GM15510 (cell line): ENCODE measurements around the gene ERI3.

Experiments used
- POLR2A ChIP-seq: IDR thresholded peaks from 3 replicates; pipeline ENCODE4 v1.6.1; 2011; ENCODE audit warnings: borderline replicate concordance; ENCODE audit not compliant: insufficient read length; ENCODE audit errors: extremely low read depth

ERI3 gene

GRCh38 chr1:44220001-44220751 is 134.9 kb downstream of the ERI3 start:
- TF ChIP-seq POLR2A = no peak

GRCh38 chr1:44219301-44219626 is 135.8 kb downstream of the ERI3 start:
- no peak for TF ChIP-seq POLR2A

GRCh38 chr1:44218503-44219300 is 136.4 kb downstream of the ERI3 start:
- no peak for TF ChIP-seq POLR2A

DNA sequence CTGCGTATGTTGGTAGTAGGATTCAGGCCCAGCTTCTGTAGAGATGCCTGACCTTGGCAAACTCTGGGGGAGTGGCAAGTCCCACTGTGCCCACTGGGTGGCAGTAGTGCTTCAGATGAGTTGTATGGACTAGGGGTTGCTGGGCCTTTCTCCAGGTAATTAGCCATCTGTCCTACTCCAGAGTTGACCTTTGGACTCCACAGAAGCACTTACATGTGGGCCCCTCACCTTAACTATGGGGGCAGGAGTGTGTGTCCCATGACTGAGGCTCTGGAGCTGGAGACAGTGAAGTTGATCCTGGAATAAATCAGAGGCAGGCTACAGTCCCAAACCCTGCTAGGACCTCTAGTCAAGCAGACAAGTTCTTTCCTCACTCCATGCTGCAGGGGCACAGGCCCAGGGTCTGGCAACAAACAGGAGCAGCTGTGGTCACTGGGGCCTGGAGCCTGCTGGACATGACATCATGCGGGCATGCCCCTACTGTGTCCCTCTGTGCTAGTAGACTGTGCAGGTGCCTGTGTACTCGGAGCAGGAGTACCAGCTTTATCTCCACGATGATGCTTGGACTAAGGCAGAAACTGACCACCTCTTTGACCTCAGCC is 137.1 kb downstream of the ERI3 start:
- no peak for TF ChIP-seq POLR2A

GRCh38 chr1:44213222-44214112 is 141.6 kb downstream of the ERI3 start, which contains the start of gene DMAP1:
DMAP1 (plus strand) TSS chr1:44213471; CDS start chr1:44213754, 283 bp downstream.
- TF ChIP-seq POLR2A = peak; percentile 65

DNA sequence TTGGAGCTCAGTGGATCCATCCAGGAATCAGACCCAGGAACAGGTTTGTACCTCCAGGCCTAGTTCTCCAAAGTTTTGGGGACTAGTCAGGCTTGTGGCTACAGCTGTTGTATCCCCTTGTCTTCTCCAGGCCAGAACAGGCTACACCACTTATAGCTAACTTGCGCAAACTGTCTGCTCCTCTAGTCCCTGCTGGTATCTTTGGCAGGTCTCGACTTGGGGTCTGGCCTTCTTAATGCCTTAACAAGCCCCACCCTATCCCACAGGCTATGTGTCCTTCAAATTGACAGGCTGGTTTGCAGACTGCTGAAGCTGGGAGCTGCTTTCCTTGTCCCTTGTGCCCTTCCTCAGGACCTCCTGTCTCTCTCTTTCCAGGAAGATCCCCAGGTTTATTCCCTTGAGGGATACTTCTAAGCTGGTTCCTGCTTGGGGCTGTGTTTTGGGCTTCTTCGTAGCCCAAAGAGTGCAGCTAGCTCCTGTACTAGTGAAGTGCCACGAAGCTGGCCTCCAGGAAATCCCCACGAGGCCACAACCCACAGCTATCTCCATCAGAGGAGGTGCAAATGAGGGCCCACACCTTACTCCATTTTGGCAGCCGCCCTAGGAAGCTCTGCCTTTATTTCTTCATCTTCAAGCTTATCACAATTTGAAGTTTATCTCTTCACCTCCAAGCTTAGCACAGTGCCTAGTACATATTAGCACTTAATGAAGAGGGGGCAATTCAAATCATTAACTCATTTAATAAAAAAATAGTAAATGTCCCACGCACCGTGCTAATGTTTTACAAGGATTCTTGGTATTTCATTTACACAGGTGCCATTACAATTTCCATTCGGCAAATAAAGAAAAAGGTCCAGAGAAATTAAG is 142.5 kb downstream of the ERI3 start:
- TF ChIP-seq POLR2A = no peak

DNA sequence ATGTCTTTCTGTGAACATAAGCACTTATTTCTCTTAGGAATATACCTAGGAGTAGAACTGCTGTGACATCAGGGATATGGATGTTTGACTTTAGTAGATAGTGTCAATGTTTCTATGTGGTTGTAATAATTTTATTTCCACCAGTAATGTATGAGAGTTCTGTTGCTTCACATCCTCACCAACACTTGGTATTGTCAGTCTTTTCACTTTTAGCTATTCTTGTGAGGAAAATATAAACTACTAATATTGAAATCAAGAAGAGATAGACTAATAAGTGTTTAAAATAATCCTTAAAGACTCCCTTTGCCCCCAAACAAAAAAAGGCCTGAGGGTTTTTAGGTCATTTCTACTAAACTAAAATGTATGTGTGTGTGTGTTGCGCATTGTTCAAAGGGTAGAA is 144.5 kb downstream of the ERI3 start:
- TF ChIP-seq POLR2A = no peak

- no peak for TF ChIP-seq POLR2A
Measured at GRCh38 chr1:44208226-44208625, 146.8 kb downstream of the ERI3 start.

- no peak for TF ChIP-seq POLR2A
Measured at GRCh38 chr1:44200336-44200735, 154.7 kb downstream of the ERI3 start.

GRCh38 chr1:44174630-44175029 is 180.4 kb downstream of the ERI3 start:
- no peak for TF ChIP-seq POLR2A
